ENCODE results near the gene PLOD2. TPM values are rescaled to one million over a fixed set of nuclear protein-coding genes. Genes with fewer than 3 reads are reported as not detected.
A peak's percentile ranks its signal among the peaks of the same experiment; 100 is the strongest.

Gene PLOD2
- total and polyA plus RNA-seq, 2 of the 4 experiments (the other 2 are of a cell fraction) = 84.0 to 117 TPM

DNA sequence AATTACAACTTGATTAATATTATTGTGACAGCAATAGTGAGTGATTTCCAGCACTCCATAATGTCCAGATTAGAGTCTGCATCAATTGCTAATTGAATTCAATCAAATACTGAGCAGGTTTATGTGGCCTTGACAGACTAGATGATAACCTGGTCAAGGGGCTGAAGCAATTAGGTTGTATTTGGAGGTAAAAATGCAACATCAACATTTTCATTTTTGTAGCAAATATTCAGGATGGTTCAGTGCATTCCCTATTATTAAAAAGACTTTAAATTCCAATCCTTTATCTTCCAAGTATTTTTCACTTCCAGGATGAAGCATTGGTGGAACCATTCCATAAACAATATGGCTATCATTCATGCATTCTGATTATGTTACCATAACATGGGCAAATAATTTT, 120.4 kb downstream of the PLOD2 start:
- Histone ChIP-seq H3K18ac (ENCODE audit: low read depth, low read length) (no peak overlapping the region), H4K91ac (ENCODE audit: insufficient read depth, low read depth, low read length) (no peak overlapping the region), H3K27ac (ENCODE audit: insufficient read depth, low read length) (no peak overlapping the region), H2BK20ac (ENCODE audit: low read depth, low read length) (no peak overlapping the region), H2BK15ac (ENCODE audit: low read depth, low read length) (no peak overlapping the region), H3K9me3 (ENCODE audit: control insufficient read depth, insufficient read depth, low read length) (no peaks in the 10 kb centered on the region), H4K20me1 (ENCODE audit: insufficient read depth, low read length) (no peaks in the 10 kb centered on the region), H3K4me1 (ENCODE audit: control insufficient read depth, insufficient read depth, low read length) (no peaks in the 10 kb centered on the region), H2AK9ac (replicated peaks; ENCODE audit: low read depth, low read length, poor library complexity) (no peak overlapping the region), H3K4ac (ENCODE audit: low read depth, low read length) (no peak overlapping the region), H3K9me1 (ENCODE audit: insufficient read depth, low read length) (no peaks in the 10 kb centered on the region), H3K4me3 (ENCODE audit: insufficient read depth, low read depth, low read length) (no peak overlapping the region), H2AFZ (replicated peaks; ENCODE audit: low read length, poor library complexity) (no peak overlapping the region), H3K23ac (ENCODE audit: low read depth, low read length) (no peak overlapping the region), H3K14ac (replicated peaks; ENCODE audit: low read depth, low read length) (no peak overlapping the region), H4K5ac (ENCODE audit: low read depth, low read length) (no peak overlapping the region), H3K4me2 (ENCODE audit: low read depth, low read length) (no peak overlapping the region), H2BK5ac (ENCODE audit: low read depth, low read length, poor library complexity, severe bottlenecking) (no peak overlapping the region), H3K79me1 (ENCODE audit: low read depth in 1 of 2, low read length in 2 of 2) (no peaks in the 10 kb centered on the region), H3K36me3 (ENCODE audit: control insufficient read depth, insufficient read depth, low read length) (no peaks in the 10 kb centered on the region), H4K8ac (ENCODE audit: low read depth in 2 of 2, low read length in 2 of 2) (no peak overlapping the region), H2BK120ac (ENCODE audit: low read depth, low read length) (no peak overlapping the region), H3K27me3 (ENCODE audit: control insufficient read depth, insufficient read depth, low read length) (no peaks in the 10 kb centered on the region), H2AK5ac (ENCODE audit: low read depth, low read length) (no peak overlapping the region), H3K9ac (ENCODE audit: low read depth, low read length) (no peak overlapping the region), H3K56ac (ENCODE audit: extremely low read depth, insufficient read depth, low read length) (no peak overlapping the region)
- ATAC-seq (ENCODE audit: low read depth) (no peak), DNase-seq (no peak)
- dilution Hi-C loops (cut with HindIII; ENCODE audit: low sequenced_read_pairs, unreplicated experiment) = no loop called here
- TF ChIP-seq MAFK (IDR thresholded peaks at IDR 0.05; ENCODE audit: low read depth, low read length) (peak; percentile 9; the same call in 1 of the 2 replicates), RCOR1 (IDR thresholded peaks at IDR 0.05; ENCODE audit: insufficient replicate concordance, low read length) (no peak)
- intact Hi-C loops (cut with micrococcal nuclease) = no loop called here
- no TSS peak for BruUV-seq (replicated peaks)
- CTCF ChIA-PET = no interaction called here
- POLR2A ChIA-PET (ENCODE audit: unreplicated experiment) = no interaction called here
- in situ Hi-C loops (cut with MboI; ENCODE audit: low sequenced_read_pairs) = no loop called here

All from IMR-90 (cell line).